ENCODE data around the gene SAFB2.

Gene SAFB2

GRCh38 chr19:5625641-5626040 lies 3.1 kb upstream of the SAFB2 start:
- H3K27me3 Mint-ChIP-seq (ENCODE audit: low read depth) = no peaks in the 10 kb centered on the region
- peaks cover 55% of the 10 kb centered on the region for H3K36me3 Mint-ChIP-seq (ENCODE audit: low read depth)
- H3K27ac Mint-ChIP-seq = peak overlapping the region; percentile 79 to 100 (median 88)
- peak overlapping the region; percentile 92 to 100 (median 100) for H3K4me3 Mint-ChIP-seq
- TF ChIP-seq CTCF (IDR thresholded peaks at IDR 0.05; ENCODE audit: unreplicated experiment in 3 of 3) = no peak
- H3K4me1 Mint-ChIP-seq = peaks cover 50% of the 10 kb centered on the region
- no peaks in the 10 kb centered on the region for H3K9me3 Mint-ChIP-seq

GRCh38 chr19:5624741-5625278 lies 2.2 kb upstream of the SAFB2 start:
- peak overlapping the region; percentile 92 to 100 (median 100) for H3K4me3 Mint-ChIP-seq
- no peaks in the 10 kb centered on the region for H3K27me3 Mint-ChIP-seq (ENCODE audit: low read depth)
- peaks cover 56% of the 10 kb centered on the region for H3K4me1 Mint-ChIP-seq
- peak overlapping the region; percentile 79 to 100 (median 88) for H3K27ac Mint-ChIP-seq
- no peaks in the 10 kb centered on the region for H3K9me3 Mint-ChIP-seq
- peaks cover 57% of the 10 kb centered on the region for H3K36me3 Mint-ChIP-seq (ENCODE audit: low read depth)
- no peak for TF ChIP-seq CTCF (IDR thresholded peaks at IDR 0.05; ENCODE audit: unreplicated experiment in 3 of 3)

- peaks cover 53% of the 10 kb centered on the region for H3K36me3 Mint-ChIP-seq (ENCODE audit: low read depth)
- TF ChIP-seq CTCF (IDR thresholded peaks at IDR 0.05; ENCODE audit: unreplicated experiment in 3 of 3) = no peak
- H3K27ac Mint-ChIP-seq = peak overlapping the region; percentile 79 to 100 (median 88)
- no peaks in the 10 kb centered on the region for H3K27me3 Mint-ChIP-seq (ENCODE audit: low read depth)
- no peaks in the 10 kb centered on the region for H3K9me3 Mint-ChIP-seq
- H3K4me1 Mint-ChIP-seq = peaks cover 57% of the 10 kb centered on the region
- H3K4me3 Mint-ChIP-seq = peak overlapping the region; percentile 92 to 100 (median 100)
Measured at GRCh38 chr19:5624018-5624663, 1.6 kb upstream of the SAFB2 start.

- H3K36me3 Mint-ChIP-seq (ENCODE audit: low read depth) = peaks cover 53% of the 10 kb centered on the region
- H3K27ac Mint-ChIP-seq = peak overlapping the region; percentile 96 to 100 (median 100)
- H3K4me3 Mint-ChIP-seq = peak overlapping the region; percentile 100
- no peaks in the 10 kb centered on the region for H3K27me3 Mint-ChIP-seq (ENCODE audit: low read depth)
- TF ChIP-seq CTCF (IDR thresholded peaks at IDR 0.05; ENCODE audit: unreplicated experiment in 3 of 3) = no peak
- no peaks in the 10 kb centered on the region for H3K9me3 Mint-ChIP-seq
- H3K4me1 Mint-ChIP-seq = peaks cover 54% of the 10 kb centered on the region
Measured at GRCh38 chr19:5623397-5624017, 931 bp upstream of the SAFB2 start.

- H3K9me3 Mint-ChIP-seq = no peaks in the 10 kb centered on the region
- TF ChIP-seq CTCF (IDR thresholded peaks at IDR 0.05; ENCODE audit: unreplicated experiment in 3 of 3) = no peak
- H3K27me3 Mint-ChIP-seq (ENCODE audit: low read depth) = no peaks in the 10 kb centered on the region
- peaks cover 56% of the 10 kb centered on the region for H3K36me3 Mint-ChIP-seq (ENCODE audit: low read depth)
- H3K4me3 Mint-ChIP-seq = peak overlapping the region; percentile 100
- peak overlapping the region; percentile 67 to 100 (median 96) for H3K27ac Mint-ChIP-seq
- peaks cover 47% of the 10 kb centered on the region for H3K4me1 Mint-ChIP-seq
Measured at GRCh38 chr19:5621945-5622464, 571 bp downstream of the SAFB2 start.

All from nephron (organoid).